ENCODE data around the gene TAAR5. TPM values are rescaled to one million over a fixed set of nuclear protein-coding genes. Genes with fewer than 3 reads are reported as not detected.

The TAAR5 gene
- total RNA-seq, 1 donor from 2014 or later, result not detected

DNA sequence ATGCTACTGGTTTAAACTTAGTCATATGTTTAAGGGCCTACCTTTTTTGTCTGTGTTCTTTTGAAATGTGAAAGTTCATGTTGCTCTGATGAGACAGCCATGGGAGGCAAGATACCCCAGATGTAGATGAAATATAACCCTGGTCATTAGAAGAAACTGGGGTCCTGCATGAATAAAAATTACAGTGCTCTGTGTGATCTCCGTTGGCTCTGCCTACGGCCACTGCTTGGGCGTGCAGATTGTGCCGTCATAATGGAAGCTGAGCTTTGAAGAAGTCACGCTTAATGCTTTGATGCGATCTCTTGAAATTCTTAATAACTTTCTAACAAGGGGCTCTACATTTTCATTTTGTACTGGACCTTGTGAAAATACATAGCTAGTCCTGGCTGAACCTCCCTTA is 34.6 kb upstream of the TAAR5 start, which contains the start of gene TAAR2:
TSS of gene TAAR2 (minus strand) at position 101 of the 400 bp plus-strand sequence. CDS start at position 101, 0 bp downstream.
- no peak within 1 kb of the TSS for H3K27ac Mint-ChIP-seq (ENCODE audit: unreplicated experiment)
- H3K9me3 Mint-ChIP-seq (ENCODE audit: unreplicated experiment), result no peaks in the 10 kb centered on the region
- no peaks in the 10 kb centered on the region for H3K4me1 Mint-ChIP-seq (ENCODE audit: unreplicated experiment)
- TF ChIP-seq, protein P1, sequence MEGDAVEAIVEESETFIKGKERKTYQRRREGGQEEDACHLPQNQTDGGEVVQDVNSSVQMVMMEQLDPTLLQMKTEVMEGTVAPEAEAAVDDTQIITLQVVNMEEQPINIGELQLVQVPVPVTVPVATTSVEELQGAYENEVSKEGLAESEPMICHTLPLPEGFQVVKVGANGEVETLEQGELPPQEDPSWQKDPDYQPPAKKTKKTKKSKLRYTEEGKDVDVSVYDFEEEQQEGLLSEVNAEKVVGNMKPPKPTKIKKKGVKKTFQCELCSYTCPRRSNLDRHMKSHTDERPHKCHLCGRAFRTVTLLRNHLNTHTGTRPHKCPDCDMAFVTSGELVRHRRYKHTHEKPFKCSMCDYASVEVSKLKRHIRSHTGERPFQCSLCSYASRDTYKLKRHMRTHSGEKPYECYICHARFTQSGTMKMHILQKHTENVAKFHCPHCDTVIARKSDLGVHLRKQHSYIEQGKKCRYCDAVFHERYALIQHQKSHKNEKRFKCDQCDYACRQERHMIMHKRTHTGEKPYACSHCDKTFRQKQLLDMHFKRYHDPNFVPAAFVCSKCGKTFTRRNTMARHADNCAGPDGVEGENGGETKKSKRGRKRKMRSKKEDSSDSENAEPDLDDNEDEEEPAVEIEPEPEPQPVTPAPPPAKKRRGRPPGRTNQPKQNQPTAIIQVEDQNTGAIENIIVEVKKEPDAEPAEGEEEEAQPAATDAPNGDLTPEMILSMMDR (IDR thresholded peaks at IDR 0.05), result no peak
- peaks cover 51% of the 10 kb centered on the region for H3K27me3 Mint-ChIP-seq (ENCODE audit: unreplicated experiment)
- no peak within 1 kb of the TSS for H3K4me3 Mint-ChIP-seq (ENCODE audit: unreplicated experiment)
- no peaks in the 10 kb centered on the region for H3K36me3 Mint-ChIP-seq (ENCODE audit: unreplicated experiment)
- DNase-seq (ENCODE audit: extremely low spot score, unreplicated experiment), result no peak

DNA sequence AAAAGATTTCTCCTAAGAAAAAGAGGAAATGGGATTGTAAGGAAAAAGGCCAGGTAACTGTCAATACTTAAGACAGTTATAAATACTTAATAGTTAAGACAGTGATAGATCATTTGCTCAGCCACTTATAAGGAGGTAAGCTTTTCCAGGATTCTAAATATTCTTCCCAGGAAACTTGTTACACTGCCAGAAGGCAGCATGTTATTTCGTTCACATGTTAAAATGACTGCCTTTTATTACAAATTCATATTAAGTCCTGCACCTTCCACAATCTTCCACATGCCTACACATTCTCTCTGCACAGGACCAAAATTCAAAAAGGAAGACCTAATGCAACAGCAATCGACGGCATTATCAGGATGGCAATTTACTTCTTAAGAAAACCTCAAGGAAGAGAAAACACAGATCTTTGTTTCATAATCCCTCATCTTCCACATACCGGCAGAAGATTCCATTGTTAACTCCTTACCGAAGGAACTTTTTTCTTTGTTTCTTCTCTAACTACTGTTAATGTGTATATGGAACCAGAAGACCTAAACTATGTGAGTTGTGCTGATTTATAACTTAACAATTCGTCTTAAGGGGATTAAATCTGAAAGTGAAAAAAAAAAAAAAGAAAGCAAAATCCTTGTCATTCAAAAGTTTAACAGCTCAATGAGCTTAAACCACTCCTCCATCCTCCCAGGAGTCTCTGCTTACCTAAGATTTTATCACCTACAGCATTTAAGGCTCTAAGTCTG is 33.7 kb upstream of the TAAR5 start:
- DNase-seq (ENCODE audit: extremely low spot score, unreplicated experiment), result no peak
- TF ChIP-seq, protein P1 (IDR thresholded peaks at IDR 0.05), result no peak
- Mint-ChIP-seq H3K27me3 (ENCODE audit: unreplicated experiment) (peaks cover 45% of the 10 kb centered on the region), H3K4me1 (ENCODE audit: unreplicated experiment) (no peaks in the 10 kb centered on the region), H3K4me3 (ENCODE audit: unreplicated experiment) (no peak overlapping the region), H3K9me3 (ENCODE audit: unreplicated experiment) (no peaks in the 10 kb centered on the region), H3K27ac (ENCODE audit: unreplicated experiment) (no peak overlapping the region), H3K36me3 (ENCODE audit: unreplicated experiment) (no peaks in the 10 kb centered on the region)

DNA sequence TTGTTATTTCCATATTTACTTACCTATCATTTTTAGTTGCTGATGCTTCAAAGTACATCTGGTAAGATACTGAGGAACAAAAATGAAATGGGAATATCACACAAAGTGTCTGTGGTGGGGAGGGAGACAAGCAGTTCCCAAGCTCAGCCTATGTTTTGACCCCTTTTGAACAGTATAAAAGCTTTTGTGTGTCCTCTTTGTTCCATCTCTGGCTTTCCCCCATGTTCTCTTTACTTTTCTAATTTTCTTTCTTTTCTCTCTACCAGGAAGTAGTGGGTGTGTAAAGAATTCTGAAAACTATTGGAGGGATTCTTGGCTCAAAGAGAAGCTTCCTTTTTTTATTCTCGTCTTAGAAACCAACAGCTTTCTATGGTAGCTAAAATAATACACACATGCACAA is 27.1 kb upstream of the TAAR5 start:
- Mint-ChIP-seq H3K9me3 (ENCODE audit: unreplicated experiment) (no peaks in the 10 kb centered on the region), H3K36me3 (ENCODE audit: unreplicated experiment) (no peaks in the 10 kb centered on the region), H3K4me1 (ENCODE audit: unreplicated experiment) (no peaks in the 10 kb centered on the region), H3K27me3 (ENCODE audit: unreplicated experiment) (peaks cover 32% of the 10 kb centered on the region), H3K4me3 (ENCODE audit: unreplicated experiment) (no peak overlapping the region), H3K27ac (ENCODE audit: unreplicated experiment) (no peak overlapping the region)
- DNase-seq (ENCODE audit: extremely low spot score, unreplicated experiment), result no peak
- TF ChIP-seq, protein P1 (IDR thresholded peaks at IDR 0.05), result no peak

- no peak for DNase-seq (ENCODE audit: extremely low spot score, unreplicated experiment)
- TF ChIP-seq, protein P1 (IDR thresholded peaks at IDR 0.05), result no peak
- Mint-ChIP-seq H3K36me3 (ENCODE audit: unreplicated experiment) (no peaks in the 10 kb centered on the region), H3K27me3 (ENCODE audit: unreplicated experiment) (peaks cover 25% of the 10 kb centered on the region), H3K4me3 (ENCODE audit: unreplicated experiment) (no peak overlapping the region), H3K27ac (ENCODE audit: unreplicated experiment) (no peak overlapping the region), H3K9me3 (ENCODE audit: unreplicated experiment) (no peaks in the 10 kb centered on the region), H3K4me1 (ENCODE audit: unreplicated experiment) (no peaks in the 10 kb centered on the region)
Measured at GRCh38 chr6:132614554-132614953, 25.0 kb upstream of the TAAR5 start.

- DNase-seq (ENCODE audit: extremely low spot score, unreplicated experiment), result no peak
- Mint-ChIP-seq H3K4me3 (ENCODE audit: unreplicated experiment) (no peak overlapping the region), H3K36me3 (ENCODE audit: unreplicated experiment) (no peaks in the 10 kb centered on the region), H3K27ac (ENCODE audit: unreplicated experiment) (no peak overlapping the region), H3K4me1 (ENCODE audit: unreplicated experiment) (no peaks in the 10 kb centered on the region), H3K27me3 (ENCODE audit: unreplicated experiment) (peaks cover 20% of the 10 kb centered on the region), H3K9me3 (ENCODE audit: unreplicated experiment) (no peaks in the 10 kb centered on the region)
- TF ChIP-seq, protein P1 (IDR thresholded peaks at IDR 0.05), result no peak
Measured at GRCh38 chr6:132612449-132613108, 23.0 kb upstream of the TAAR5 start.
